ENCODE data around the gene SPDYE2B.
A peak's percentile ranks its signal among the peaks of the same experiment; 100 is the strongest.
"Not testable (repeated sequence)": the region's sequence is repeated elsewhere in the genome, so short reads cannot be mapped to it uniquely, and the experiment has no call there.

The SPDYE2B gene

DNA sequence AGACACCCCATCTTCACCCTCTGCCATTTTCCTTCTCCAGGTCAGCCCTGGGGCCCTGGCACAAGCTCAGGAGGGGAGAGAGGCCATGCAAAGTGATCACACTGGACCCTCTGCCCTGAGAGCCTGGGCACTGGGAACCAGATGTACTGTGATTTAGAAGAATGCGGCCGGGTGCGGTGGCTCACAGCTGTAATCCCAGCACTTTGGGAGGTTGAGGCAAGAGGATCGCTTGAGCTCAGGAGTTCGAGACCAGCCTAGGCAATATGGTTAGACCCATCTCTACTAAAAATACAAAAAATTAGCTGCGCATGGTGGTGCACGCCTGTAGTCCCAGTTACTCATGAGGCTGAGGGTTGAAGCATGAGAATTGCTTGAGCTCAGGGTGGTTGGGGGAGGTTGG is 2.3 kb upstream of the SPDYE2B start:
- H3K4me3 ChIP-seq (ENCODE audit: low read depth, low read length); H3K27me3 ChIP-seq (ENCODE audit: control insufficient read depth, insufficient read depth, low read length); H3K9ac ChIP-seq (ENCODE audit: low read length); H3K4me1 ChIP-seq (ENCODE audit: control insufficient read depth, insufficient read depth, low read length); H3K27ac ChIP-seq (ENCODE audit: low read depth, low read length); H3K36me3 ChIP-seq (ENCODE audit: control insufficient read depth, insufficient read depth, low read length); H3K9me3 ChIP-seq (ENCODE audit: control insufficient read depth, insufficient read depth, low read depth, low read length): not testable (repeated sequence)

DNA sequence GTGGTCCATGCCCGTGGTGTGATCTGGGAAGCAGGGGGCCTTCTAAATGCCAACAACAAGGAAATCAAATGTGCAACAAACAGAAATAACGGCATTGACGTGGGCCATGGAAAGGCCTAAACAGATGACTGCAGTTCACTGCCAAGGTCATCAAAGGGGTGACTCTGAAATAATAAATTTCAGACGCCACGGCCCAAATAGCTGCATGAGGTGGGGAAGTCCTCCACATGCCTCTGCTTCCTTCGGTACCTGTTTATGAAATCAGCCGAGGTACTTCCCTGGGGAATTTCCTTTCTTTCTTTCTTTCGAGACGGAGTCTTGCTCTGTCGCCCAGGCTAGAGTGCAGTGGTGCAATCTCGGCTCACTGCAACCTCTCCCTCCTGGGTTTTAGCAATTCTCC is 14.6 kb downstream of the SPDYE2B start:
- H3K36me3 ChIP-seq (ENCODE audit: control insufficient read depth, insufficient read depth, low read length), result not testable (repeated sequence)

GRCh38 chr7:102666850-102667249 is 16.7 kb downstream of the SPDYE2B start:
- H3K36me3 ChIP-seq (ENCODE audit: control insufficient read depth, insufficient read depth, low read length); H3K27me3 ChIP-seq (ENCODE audit: control insufficient read depth, insufficient read depth, low read length); H3K9ac ChIP-seq (ENCODE audit: low read length); H3K9me3 ChIP-seq (ENCODE audit: control insufficient read depth, insufficient read depth, low read depth, low read length); H3K4me1 ChIP-seq (ENCODE audit: control insufficient read depth, insufficient read depth, low read length); H3K4me3 ChIP-seq (ENCODE audit: low read depth, low read length); H3K27ac ChIP-seq (ENCODE audit: low read depth, low read length): not testable (repeated sequence)

More for the DNA sequence above, 14.6 kb downstream of the SPDYE2B start:
- H3K4me1 ChIP-seq (ENCODE audit: control insufficient read depth, insufficient read depth, low read length); H3K9me3 ChIP-seq (ENCODE audit: control insufficient read depth, insufficient read depth, low read depth, low read length); H3K27ac ChIP-seq (ENCODE audit: low read depth, low read length); H3K4me3 ChIP-seq (ENCODE audit: low read depth, low read length); H3K9ac ChIP-seq (ENCODE audit: low read length); H3K27me3 ChIP-seq (ENCODE audit: control insufficient read depth, insufficient read depth, low read length): not testable (repeated sequence)

DNA sequence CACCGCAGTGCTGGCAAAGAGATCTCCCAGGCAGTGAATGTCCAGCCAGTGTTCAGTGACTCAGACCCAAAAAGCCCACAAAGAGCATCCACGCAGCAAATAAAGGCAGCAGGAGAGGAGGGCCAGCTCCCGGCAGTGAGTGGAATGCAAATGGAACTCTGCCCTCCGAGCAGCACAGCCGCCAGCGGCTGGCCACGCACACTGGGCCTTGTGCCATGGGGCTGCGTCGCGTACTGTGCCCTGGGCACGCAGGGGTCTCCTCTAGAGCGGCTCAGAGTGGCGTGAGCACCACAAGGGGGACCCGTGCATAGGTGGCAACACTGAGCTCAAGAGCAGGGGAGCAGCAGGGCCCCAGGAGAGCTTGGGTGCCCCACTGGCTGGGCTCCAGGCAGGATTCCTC is 17.4 kb downstream of the SPDYE2B start:
- H3K27ac ChIP-seq (ENCODE audit: low read depth, low read length); H3K9ac ChIP-seq (ENCODE audit: low read length); H3K36me3 ChIP-seq (ENCODE audit: control insufficient read depth, insufficient read depth, low read length); H3K4me1 ChIP-seq (ENCODE audit: control insufficient read depth, insufficient read depth, low read length); H3K9me3 ChIP-seq (ENCODE audit: control insufficient read depth, insufficient read depth, low read depth, low read length); H3K4me3 ChIP-seq (ENCODE audit: low read depth, low read length); H3K27me3 ChIP-seq (ENCODE audit: control insufficient read depth, insufficient read depth, low read length): not testable (repeated sequence)

DNA sequence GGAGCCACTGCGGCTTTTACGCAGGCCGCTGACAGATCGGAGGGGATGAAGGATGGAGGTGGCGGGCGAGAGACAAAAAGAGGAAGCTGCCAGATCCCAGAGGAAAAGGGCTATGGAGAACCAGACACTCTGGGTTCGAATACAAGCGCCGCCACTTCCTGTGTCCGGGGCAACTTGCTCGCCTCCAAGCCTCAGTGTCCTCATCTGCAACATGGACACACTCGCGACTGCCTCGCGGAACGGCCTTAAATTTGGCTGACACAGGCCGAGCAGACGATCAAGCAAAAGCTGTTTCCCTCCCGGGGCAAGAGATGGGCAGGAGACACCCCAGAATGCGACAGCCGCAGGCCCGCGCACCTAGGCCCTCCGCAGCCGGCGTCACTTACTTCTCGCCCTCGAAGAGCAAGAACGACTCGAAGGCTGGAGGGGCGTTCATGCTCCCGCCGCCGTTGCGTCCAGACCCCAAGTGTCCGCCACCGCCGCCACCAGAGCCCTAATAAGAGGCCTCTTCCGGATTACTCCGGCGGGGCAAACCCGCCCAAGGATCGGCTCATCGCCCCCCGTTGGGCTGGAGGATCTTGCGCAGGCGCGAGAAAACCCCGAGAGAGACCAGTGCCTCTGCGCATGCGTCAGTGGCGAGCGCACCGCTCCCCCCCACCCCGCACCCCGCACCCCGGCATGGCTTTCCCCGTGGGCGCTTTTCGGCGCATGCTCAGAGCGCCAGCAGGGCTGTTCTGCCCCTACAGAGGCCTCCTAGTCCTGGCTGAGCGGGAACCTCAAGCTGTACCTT is 21.2 kb downstream of the SPDYE2B start, which contains the start of gene POLR2J2:
POLR2J2 (minus strand) TSS at position 498 of the 790 bp plus-strand sequence; CDS start at position 436, 62 bp downstream.
- H3K4me3 ChIP-seq (ENCODE audit: low read depth, low read length), result peak within 1 kb of the TSS; percentile 55
- not testable (repeated sequence) for H3K9me3 ChIP-seq (ENCODE audit: control insufficient read depth, insufficient read depth, low read depth, low read length); H3K4me1 ChIP-seq (ENCODE audit: control insufficient read depth, insufficient read depth, low read length); H3K36me3 ChIP-seq (ENCODE audit: control insufficient read depth, insufficient read depth, low read length); H3K27ac ChIP-seq (ENCODE audit: low read depth, low read length); H3K27me3 ChIP-seq (ENCODE audit: control insufficient read depth, insufficient read depth, low read length)
- H3K9ac ChIP-seq (ENCODE audit: low read length), result peak within 1 kb of the TSS; percentile 33

DNA sequence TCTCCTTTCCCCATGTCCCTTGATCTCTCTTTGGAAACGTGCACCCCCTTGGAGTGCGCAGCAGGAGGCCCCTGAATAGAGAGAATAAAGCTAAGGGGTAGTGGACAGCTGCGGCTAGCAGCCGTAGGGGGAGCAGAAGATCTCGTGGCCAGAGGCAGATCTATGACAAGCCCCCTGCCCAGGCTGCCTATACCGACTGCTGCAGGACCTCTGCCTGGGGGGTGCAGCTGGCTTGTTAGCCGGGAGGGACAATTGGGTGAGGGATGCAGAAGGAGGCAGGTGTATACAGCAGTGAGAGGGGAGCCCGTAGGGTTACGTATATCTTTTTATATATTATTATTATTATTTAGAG is 21.8 kb downstream of the SPDYE2B start:
- H3K4me1 ChIP-seq (ENCODE audit: control insufficient read depth, insufficient read depth, low read length); H3K27ac ChIP-seq (ENCODE audit: low read depth, low read length); H3K27me3 ChIP-seq (ENCODE audit: control insufficient read depth, insufficient read depth, low read length); H3K36me3 ChIP-seq (ENCODE audit: control insufficient read depth, insufficient read depth, low read length); H3K9ac ChIP-seq (ENCODE audit: low read length); H3K9me3 ChIP-seq (ENCODE audit: control insufficient read depth, insufficient read depth, low read depth, low read length); H3K4me3 ChIP-seq (ENCODE audit: low read depth, low read length): not testable (repeated sequence)

DNA sequence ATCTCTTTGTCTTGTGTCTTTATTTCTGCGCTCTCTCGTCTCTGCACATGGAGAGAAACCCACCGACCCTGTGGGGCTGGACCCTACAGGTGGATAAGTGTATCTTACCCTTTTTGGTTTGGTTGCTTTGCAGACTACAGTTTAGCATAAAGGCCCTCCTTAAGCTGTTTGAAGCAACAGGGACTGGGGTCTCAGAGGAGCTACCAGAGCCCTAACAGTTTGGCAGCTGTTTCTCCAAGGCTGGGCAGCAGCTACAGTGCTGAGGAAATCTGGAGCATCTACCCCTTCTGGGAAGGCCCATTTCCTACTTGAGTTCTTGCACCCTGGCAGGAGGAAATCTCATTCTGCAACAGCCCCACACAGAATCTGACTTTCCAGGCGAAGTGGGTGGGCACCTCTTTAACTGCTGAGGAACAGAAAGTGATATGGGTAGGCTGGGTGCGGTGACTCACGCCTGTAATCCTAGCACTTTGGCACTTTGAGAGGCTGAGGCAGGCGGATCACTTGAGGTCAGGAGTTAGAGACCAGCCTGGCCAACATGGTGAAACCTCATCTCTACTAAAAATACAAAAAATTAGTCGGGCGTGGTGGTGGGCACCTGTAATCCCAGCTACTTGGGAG is 23.4 kb downstream of the SPDYE2B start:
- H3K27me3 ChIP-seq (ENCODE audit: control insufficient read depth, insufficient read depth, low read length); H3K9me3 ChIP-seq (ENCODE audit: control insufficient read depth, insufficient read depth, low read depth, low read length); H3K9ac ChIP-seq (ENCODE audit: low read length); H3K4me1 ChIP-seq (ENCODE audit: control insufficient read depth, insufficient read depth, low read length); H3K4me3 ChIP-seq (ENCODE audit: low read depth, low read length); H3K36me3 ChIP-seq (ENCODE audit: control insufficient read depth, insufficient read depth, low read length); H3K27ac ChIP-seq (ENCODE audit: low read depth, low read length): not testable (repeated sequence)

- H3K27me3 ChIP-seq (ENCODE audit: control insufficient read depth, insufficient read depth, low read length); H3K9me3 ChIP-seq (ENCODE audit: control insufficient read depth, insufficient read depth, low read depth, low read length); H3K4me1 ChIP-seq (ENCODE audit: control insufficient read depth, insufficient read depth, low read length); H3K36me3 ChIP-seq (ENCODE audit: control insufficient read depth, insufficient read depth, low read length); H3K4me3 ChIP-seq (ENCODE audit: low read depth, low read length); H3K9ac ChIP-seq (ENCODE audit: low read length); H3K27ac ChIP-seq (ENCODE audit: low read depth, low read length): not testable (repeated sequence)
Observed at GRCh38 chr7:102675545-102675944, 25.4 kb downstream of the SPDYE2B start.

DNA sequence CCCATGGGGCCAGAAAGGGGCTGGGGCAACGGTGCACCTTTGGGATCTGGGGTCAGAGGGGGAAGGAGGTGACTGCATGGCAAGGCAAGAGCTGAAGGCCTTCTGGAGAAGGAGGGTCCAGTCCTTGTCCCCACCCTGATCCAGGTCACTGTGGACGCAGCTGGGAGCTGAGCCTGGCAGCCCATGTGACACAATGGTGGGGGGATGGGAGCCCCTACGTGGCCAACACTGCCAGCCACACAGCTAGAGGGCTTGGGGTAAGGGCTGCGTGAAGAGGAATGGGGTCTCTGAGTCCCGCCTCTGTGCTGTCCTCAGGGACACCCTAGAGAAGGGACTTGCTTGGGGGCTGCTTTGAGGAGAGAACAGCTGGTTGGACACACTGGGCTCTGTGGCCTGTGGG is 30.7 kb downstream of the SPDYE2B start:
- not testable (repeated sequence) for H3K4me3 ChIP-seq (ENCODE audit: low read depth, low read length); H3K4me1 ChIP-seq (ENCODE audit: control insufficient read depth, insufficient read depth, low read length); H3K9me3 ChIP-seq (ENCODE audit: control insufficient read depth, insufficient read depth, low read depth, low read length); H3K27me3 ChIP-seq (ENCODE audit: control insufficient read depth, insufficient read depth, low read length); H3K36me3 ChIP-seq (ENCODE audit: control insufficient read depth, insufficient read depth, low read length); H3K9ac ChIP-seq (ENCODE audit: low read length); H3K27ac ChIP-seq (ENCODE audit: low read depth, low read length)

DNA sequence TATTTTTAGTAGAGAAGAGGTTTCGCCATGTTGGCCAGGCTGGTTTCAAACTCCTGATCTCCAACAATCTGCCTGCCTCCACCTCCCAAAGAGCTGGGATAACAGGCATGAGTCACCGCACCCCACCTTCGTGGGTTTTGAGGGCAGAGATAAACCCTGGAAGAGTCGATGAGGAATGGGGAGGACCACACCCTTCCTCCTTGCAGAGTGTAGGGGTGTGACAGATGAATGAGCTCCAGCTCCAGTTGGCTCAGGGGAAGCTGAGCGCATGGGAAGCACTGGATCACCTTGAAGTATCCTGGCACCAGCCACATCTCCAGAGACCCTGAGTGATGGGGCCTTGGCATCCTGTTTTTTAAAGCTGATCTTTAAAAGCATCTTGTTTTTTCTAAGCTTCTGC is 32.4 kb downstream of the SPDYE2B start:
- H3K36me3 ChIP-seq (ENCODE audit: control insufficient read depth, insufficient read depth, low read length); H3K27me3 ChIP-seq (ENCODE audit: control insufficient read depth, insufficient read depth, low read length); H3K27ac ChIP-seq (ENCODE audit: low read depth, low read length); H3K9ac ChIP-seq (ENCODE audit: low read length); H3K4me1 ChIP-seq (ENCODE audit: control insufficient read depth, insufficient read depth, low read length); H3K9me3 ChIP-seq (ENCODE audit: control insufficient read depth, insufficient read depth, low read depth, low read length); H3K4me3 ChIP-seq (ENCODE audit: low read depth, low read length): not testable (repeated sequence)

- H3K36me3 ChIP-seq (ENCODE audit: control insufficient read depth, insufficient read depth, low read length); H3K27ac ChIP-seq (ENCODE audit: low read depth, low read length); H3K4me1 ChIP-seq (ENCODE audit: control insufficient read depth, insufficient read depth, low read length); H3K9me3 ChIP-seq (ENCODE audit: control insufficient read depth, insufficient read depth, low read depth, low read length); H3K4me3 ChIP-seq (ENCODE audit: low read depth, low read length); H3K9ac ChIP-seq (ENCODE audit: low read length); H3K27me3 ChIP-seq (ENCODE audit: control insufficient read depth, insufficient read depth, low read length): not testable (repeated sequence)
Observed at GRCh38 chr7:102688299-102689036, 38.3 kb downstream of the SPDYE2B start.

Measured in HUES6 (cell line).